Right lobe of liver (tissue), 4 donors: ENCODE results near the gene PNLIPRP1.

Experiments
- POLR2A ChIP-seq: fragments of 450-650 bp; IDR thresholded peaks from one replicate; pipeline ENCODE4 v1.6.1; 2017; ENCODE audit warnings: antibody characterized with exemption, mild to moderate bottlenecking
- TF ChIP-seq, protein P1 (sequence below), 4 donors: fragments of 200-600 bp in 3 of 4; fragments of 450-650 bp in 1 of 4; IDR thresholded peaks; one replicate each; pipeline versions ENCODE4 v1.5.1 to v1.8.0; 2016 to 2022; ENCODE audit warnings: antibody characterized with exemption in 4 of 4, mild to moderate bottlenecking in 2 of 4
- donor health status: DM: no; HTN: no; CAD: no.
- donor health status: DM: no; HTN: no; CAD: no.
- donor health status: DM: no; HTN: yes; CAD: no.

DNA sequence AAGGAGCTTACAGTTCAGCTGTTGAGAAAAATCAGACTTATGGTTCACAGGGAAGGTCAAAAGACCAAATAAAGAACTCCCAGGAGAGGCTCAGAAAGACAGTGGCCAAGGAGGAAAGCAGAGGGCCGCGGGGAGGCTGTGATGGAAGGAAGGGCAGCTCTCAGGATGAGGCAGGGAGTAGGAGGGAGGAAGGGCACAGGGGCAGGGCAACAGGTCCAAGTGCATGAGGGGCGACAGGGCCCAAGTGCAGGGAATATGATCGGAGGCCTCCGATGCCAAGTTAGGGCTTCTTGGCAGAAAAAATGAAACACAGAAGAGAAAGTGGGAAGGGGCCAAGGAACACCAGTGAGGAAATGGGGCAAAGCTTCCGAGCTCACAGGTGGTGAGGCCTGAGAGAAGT lies 16.6 kb downstream of the PNLIPRP1 start:
- TF ChIP-seq, protein P1, sequence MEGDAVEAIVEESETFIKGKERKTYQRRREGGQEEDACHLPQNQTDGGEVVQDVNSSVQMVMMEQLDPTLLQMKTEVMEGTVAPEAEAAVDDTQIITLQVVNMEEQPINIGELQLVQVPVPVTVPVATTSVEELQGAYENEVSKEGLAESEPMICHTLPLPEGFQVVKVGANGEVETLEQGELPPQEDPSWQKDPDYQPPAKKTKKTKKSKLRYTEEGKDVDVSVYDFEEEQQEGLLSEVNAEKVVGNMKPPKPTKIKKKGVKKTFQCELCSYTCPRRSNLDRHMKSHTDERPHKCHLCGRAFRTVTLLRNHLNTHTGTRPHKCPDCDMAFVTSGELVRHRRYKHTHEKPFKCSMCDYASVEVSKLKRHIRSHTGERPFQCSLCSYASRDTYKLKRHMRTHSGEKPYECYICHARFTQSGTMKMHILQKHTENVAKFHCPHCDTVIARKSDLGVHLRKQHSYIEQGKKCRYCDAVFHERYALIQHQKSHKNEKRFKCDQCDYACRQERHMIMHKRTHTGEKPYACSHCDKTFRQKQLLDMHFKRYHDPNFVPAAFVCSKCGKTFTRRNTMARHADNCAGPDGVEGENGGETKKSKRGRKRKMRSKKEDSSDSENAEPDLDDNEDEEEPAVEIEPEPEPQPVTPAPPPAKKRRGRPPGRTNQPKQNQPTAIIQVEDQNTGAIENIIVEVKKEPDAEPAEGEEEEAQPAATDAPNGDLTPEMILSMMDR (IDR thresholded peaks at IDR 0.05) = no peak
- TF ChIP-seq POLR2A = no peak
